Epithelial cell of umbilical artery (primary cell): ENCODE measurements around the gene EXOSC7. TPM values are rescaled to one million over a fixed set of nuclear protein-coding genes. Genes with fewer than 3 reads are reported as not detected.

Experiments used
- total RNA-seq: library from RNA; depleted of rRNA; stranded (reverse); fragments of >200 nt; gene quantifications from 2 replicates; pipeline ENCODE4 v1.2.3, GENCODE V29; 2014

EXOSC7 gene
- total RNA-seq: 66.9 and 96.8 TPM in 2 replicates

DNA sequence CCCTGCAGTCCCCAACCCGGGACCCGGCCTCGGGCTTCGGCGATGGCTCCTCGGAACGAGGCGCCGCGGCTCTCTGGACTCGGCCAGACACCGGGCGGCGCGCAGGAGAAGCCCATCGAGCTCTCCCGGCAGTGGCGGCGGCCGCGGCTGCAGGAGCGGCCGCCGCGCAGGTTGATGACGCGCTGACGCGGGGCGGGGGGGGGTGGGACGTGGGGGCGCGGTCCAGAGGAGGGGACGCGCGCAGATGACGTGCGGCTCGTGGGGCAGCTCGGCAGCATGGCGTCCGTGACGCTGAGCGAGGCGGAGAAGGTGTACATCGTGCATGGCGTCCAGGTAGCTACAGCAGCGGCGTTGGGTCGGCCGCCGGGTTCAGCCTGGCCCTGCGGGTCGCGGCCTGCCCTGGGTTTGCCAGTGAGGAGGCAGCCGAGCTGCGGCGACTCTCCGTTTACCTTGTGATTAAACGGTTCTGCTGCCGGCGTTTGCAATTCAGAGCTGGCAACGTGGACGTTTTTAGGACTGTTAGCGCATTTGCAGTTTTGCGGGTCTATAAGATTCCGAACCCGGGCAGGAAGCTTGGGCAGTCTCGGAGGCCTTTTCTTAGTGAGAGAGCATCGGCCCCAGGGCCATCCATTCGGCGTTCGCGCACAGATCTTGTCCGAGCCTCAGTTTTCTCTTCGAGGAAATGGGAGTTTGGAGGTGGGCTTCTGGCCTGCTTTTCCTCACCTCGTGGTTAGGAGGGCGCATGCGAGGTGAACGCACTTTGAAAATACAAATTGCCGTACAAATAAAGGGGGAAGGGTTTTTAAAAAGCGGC, at the start of gene EXOSC7, which contains the start of gene ZDHHC3:
Gene EXOSC7 (plus strand): TSS at position 243 of the 814 bp plus-strand sequence. CDS start 34 bp downstream, at position 277.
Gene ZDHHC3 (minus strand): TSS at position 173 of the 814 bp plus-strand sequence. CDS start 16,738 bp downstream, outside the sequence.

DNA sequence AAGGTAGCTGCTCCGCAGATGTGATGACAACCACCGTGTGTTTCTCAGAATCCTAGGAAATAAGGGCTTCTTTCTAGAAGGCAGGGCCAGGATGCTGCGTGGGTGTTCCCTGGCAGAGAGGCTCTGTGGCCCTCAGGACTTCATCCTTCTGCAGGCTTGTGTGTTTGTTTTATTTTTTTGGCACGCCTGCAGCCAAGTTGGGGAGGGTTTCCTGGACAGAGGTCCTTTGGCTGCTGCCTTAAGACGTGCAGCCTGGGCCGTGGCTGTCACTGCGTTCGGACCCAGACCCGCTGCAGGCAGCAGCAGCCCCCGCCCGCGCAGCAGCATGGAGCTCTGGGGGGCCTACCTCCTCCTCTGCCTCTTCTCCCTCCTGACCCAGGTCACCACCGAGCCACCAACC, 50.0 kb downstream of the EXOSC7 start, which contains the start of gene CLEC3B:
Gene CLEC3B (plus strand): TSS at position 266 of the 400 bp plus-strand sequence. CDS start 60 bp downstream, at position 326.

Other genes with a start within 250 kb of the EXOSC7 start
- gene ZNF501, start 246.6 kb upstream of the EXOSC7 start, total RNA-seq: 3.2 and 5.8 TPM in 2 replicates
- 16.2 and 18.8 TPM in 2 replicates for gene KIAA1143, start 214.6 kb upstream of the EXOSC7 start, total RNA-seq
- gene KIF15, start 214.4 kb upstream of the EXOSC7 start, total RNA-seq: 15.3 and 19.9 TPM in 2 replicates
- gene TMEM42, start 114.3 kb upstream of the EXOSC7 start, total RNA-seq: 11.9 and 12.0 TPM in 2 replicates
- gene TGM4, start 101.6 kb upstream of the EXOSC7 start, total RNA-seq: 0.15 TPM in 1 of 2 replicates, not detected in the other
- 28.9 and 37.7 TPM in 2 replicates for gene ZDHHC3, start 70 bp upstream of the EXOSC7 start, total RNA-seq
- 0.32 and 0.61 TPM in 2 replicates for gene CLEC3B, start 50.1 kb downstream of the EXOSC7 start, total RNA-seq
- 0.97 and 2.0 TPM in 2 replicates for gene CDCP1, start 170.1 kb downstream of the EXOSC7 start, total RNA-seq